Esophagus squamous epithelium (tissue), 4 donors: ENCODE data around the gene SPECC1L.
A peak's percentile ranks its signal among the peaks of the same experiment; 100 is the strongest.

Experiments used
- POLR2A ChIP-seq, 4 donors: fragments of 450-650 bp; IDR thresholded peaks; one replicate each; pipeline ENCODE4 v1.6.1; 2017; ENCODE audit warnings: antibody characterized with exemption in 4 of 4, mild to moderate bottlenecking in 4 of 4, moderate library complexity in 3 of 4
- TF ChIP-seq, protein P1 (sequence below), 6 experiments: fragments of 450-650 bp in 4 of 6; fragments of 200-600 bp in 2 of 6; sonication (generic) in 2 of 6; IDR thresholded peaks; one replicate each; pipeline ENCODE4 v1.5.1; 2016 to 2019; ENCODE audit warnings: antibody characterized with exemption in 6 of 6, mild to moderate bottlenecking in 4 of 6, moderate library complexity in 4 of 6

GRCh38 chr22:24423519-24424000 lies 152.9 kb downstream of the SPECC1L start:
- TF ChIP-seq POLR2A (IDR thresholded peaks at IDR 0.05): no peak
- TF ChIP-seq, protein P1, sequence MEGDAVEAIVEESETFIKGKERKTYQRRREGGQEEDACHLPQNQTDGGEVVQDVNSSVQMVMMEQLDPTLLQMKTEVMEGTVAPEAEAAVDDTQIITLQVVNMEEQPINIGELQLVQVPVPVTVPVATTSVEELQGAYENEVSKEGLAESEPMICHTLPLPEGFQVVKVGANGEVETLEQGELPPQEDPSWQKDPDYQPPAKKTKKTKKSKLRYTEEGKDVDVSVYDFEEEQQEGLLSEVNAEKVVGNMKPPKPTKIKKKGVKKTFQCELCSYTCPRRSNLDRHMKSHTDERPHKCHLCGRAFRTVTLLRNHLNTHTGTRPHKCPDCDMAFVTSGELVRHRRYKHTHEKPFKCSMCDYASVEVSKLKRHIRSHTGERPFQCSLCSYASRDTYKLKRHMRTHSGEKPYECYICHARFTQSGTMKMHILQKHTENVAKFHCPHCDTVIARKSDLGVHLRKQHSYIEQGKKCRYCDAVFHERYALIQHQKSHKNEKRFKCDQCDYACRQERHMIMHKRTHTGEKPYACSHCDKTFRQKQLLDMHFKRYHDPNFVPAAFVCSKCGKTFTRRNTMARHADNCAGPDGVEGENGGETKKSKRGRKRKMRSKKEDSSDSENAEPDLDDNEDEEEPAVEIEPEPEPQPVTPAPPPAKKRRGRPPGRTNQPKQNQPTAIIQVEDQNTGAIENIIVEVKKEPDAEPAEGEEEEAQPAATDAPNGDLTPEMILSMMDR (IDR thresholded peaks at IDR 0.05): peak; percentile 77 to 93 (median 86)
